ENCODE data around the gene NDUFAF5.

DNA sequence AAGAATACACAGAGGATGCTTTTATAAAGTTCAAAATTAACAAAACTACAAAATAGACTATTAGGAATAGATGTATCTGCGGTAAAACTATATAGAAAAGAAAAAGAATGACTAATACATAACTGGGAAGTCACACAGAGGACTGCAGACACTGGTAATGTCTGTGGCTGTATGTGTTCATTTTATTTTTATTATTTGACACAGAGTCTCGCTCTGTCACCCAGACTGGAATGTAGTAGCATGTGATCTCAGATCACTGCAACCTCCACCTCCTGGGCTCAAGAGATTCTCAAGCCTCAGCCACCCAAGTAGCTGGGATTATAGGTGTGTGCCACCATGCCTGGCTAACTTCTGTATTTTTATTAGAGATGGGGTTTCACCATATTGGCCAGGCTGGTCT lies 39.0 kb upstream of the NDUFAF5 start:
- TF ChIP-seq, protein P1, sequence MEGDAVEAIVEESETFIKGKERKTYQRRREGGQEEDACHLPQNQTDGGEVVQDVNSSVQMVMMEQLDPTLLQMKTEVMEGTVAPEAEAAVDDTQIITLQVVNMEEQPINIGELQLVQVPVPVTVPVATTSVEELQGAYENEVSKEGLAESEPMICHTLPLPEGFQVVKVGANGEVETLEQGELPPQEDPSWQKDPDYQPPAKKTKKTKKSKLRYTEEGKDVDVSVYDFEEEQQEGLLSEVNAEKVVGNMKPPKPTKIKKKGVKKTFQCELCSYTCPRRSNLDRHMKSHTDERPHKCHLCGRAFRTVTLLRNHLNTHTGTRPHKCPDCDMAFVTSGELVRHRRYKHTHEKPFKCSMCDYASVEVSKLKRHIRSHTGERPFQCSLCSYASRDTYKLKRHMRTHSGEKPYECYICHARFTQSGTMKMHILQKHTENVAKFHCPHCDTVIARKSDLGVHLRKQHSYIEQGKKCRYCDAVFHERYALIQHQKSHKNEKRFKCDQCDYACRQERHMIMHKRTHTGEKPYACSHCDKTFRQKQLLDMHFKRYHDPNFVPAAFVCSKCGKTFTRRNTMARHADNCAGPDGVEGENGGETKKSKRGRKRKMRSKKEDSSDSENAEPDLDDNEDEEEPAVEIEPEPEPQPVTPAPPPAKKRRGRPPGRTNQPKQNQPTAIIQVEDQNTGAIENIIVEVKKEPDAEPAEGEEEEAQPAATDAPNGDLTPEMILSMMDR (IDR thresholded peaks at IDR 0.05; ENCODE audit: low read depth, low read length), result no peak
- TF ChIP-seq POLR2A (IDR thresholded peaks at IDR 0.05; ENCODE audit: extremely low read depth, insufficient read length) (no peak), MYC (IDR thresholded peaks at IDR 0.05; ENCODE audit: low read depth, low read length) (no peak)
- TF ChIP-seq, protein P2, sequence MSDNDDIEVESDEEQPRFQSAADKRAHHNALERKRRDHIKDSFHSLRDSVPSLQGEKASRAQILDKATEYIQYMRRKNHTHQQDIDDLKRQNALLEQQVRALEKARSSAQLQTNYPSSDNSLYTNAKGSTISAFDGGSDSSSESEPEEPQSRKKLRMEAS (IDR thresholded peaks at IDR 0.05; ENCODE audit: low read depth, low read length), result no peak

Data from NB4 (cell line).